Loucy (cell line): ENCODE measurements around the gene RALGPS2.

Experiments used
- CTCF ChIP-seq: fragments of 200-600 bp; sonication (generic); conservative IDR thresholded peaks from 2 replicates; pipeline ENCODE4 v1.5.1; 2014; ENCODE audit warnings: mild to moderate bottlenecking, antibody characterized with exemption, low read length
- EZH2phosphoT487 ChIP-seq: fragments of 200-600 bp; IDR thresholded peaks from 2 replicates; pipeline ENCODE4 v1.6.1; 2018; ENCODE audit warnings: antibody characterized with exemption, mild to moderate bottlenecking, moderate library complexity, borderline replicate concordance

DNA sequence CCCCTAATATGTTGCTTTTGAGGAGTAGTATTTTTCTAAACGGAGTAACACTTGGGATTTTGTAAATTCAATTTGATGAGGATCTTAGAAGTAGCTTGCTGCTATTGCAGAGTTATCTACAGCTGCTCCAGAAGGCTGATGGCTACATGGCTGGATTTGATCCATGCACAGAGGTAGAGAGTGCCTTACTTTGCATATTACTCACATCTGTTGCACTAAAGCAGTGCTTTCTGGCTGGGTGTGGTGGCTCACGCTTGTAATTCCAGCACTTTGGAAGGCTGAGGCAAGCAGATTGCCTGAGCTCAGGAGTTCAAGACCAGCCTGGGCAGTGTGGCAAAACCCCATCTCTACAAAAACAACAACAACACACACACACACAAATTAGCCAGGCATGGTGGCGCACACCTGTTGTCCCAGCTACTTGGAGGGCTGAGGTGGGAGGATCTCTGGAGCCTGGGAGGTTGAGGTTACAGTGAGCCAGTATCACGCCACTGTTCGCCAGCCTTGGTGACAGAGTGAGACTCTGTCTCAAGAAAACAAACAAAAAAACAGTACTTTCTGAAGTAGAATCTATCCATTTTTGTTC is 24.6 kb downstream of the RALGPS2 start:
- no peak for TF ChIP-seq CTCF
- TF ChIP-seq EZH2phosphoT487 = no peak
